Measurements from ENCODE around the gene CALHM2. TPM values are rescaled to one million over a fixed set of nuclear protein-coding genes. Genes with fewer than 3 reads are reported as not detected.

Gene CALHM2
- total RNA-seq, 1 experiment from 2014 or later: not detected

DNA sequence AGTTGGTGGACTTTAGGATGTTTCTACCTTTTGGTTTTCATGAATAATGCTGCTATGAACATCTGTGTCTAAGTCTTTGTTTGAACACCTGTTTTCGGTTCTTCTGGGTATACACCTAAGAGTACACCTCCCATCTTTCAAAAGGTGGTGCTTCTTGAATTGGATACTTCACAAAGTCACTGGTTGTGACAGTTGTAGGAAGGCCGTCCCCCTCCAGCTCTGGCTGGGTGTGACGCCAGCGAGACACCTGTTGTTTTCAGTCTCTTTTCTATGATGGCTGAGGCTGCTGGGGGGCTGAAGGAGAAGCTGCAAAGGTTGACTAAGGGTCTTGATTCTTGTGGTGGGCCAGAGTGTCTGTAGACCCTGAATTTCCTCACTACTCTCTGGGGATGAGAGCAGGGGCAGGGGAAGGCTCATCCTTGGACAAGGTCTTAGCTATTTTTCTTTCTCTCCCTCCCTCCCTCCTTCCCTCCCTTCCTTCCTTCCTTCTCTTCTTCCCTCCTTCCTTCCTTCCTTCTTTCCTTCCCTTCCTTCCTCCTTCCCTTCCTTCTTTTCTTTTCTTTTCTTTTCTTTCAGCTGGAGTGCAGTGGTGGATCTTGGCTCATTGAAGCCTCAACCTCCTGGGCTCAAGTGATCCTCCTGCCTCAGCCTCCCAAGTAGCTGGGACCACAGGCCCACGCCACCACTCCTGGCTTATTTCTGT, 46.9 kb upstream of the CALHM2 start:
- Histone ChIP-seq H3K27ac (ENCODE audit: insufficient read length, low read depth, low read length) (no peak overlapping the region), H2BK5ac (ENCODE audit: insufficient read length, low read length) (no peak overlapping the region), H2BK120ac (ENCODE audit: low read depth, low read length, poor library complexity, severe bottlenecking) (no peak overlapping the region), H3K18ac (ENCODE audit: insufficient read length, low read depth, low read length) (no peak overlapping the region), H4K20me1 (ENCODE audit: control insufficient read depth, insufficient read depth, insufficient read length) (no peaks in the 10 kb centered on the region), H2AK5ac (ENCODE audit: insufficient read length, low read length) (no peak overlapping the region), H3K23me2 (ENCODE audit: insufficient read length, low read depth, low read length, poor library complexity, severe bottlenecking) (no peaks in the 10 kb centered on the region), H2BK15ac (ENCODE audit: low read depth, low read length) (no peak overlapping the region), H2AFZ (ENCODE audit: low read length) (no peak overlapping the region), H4K5ac (ENCODE audit: insufficient read length, low read depth, low read length) (no peak overlapping the region), H3K56ac (ENCODE audit: insufficient read length, low read depth, low read length) (no peak overlapping the region), H3K9ac (ENCODE audit: extremely low read depth, insufficient read length, low read length) (no peak overlapping the region), H3K27me3 (ENCODE audit: insufficient read depth, low read length) (peaks cover 7% of the 10 kb centered on the region; the same call in 1 of the 2 replicates), H2BK20ac (ENCODE audit: low read depth, low read length, poor library complexity, severe bottlenecking) (no peak overlapping the region), H4K8ac (replicated peaks; ENCODE audit: insufficient read length, low read depth, low read length) (no peak overlapping the region), H3K79me1 (ENCODE audit: insufficient read depth, low read depth, low read length, poor library complexity, severe bottlenecking) (no peaks in the 10 kb centered on the region), H3K14ac (ENCODE audit: insufficient read depth, low read length) (no peak overlapping the region), H3K9me3 (ENCODE audit: control insufficient read depth, low read depth, low read length) (no peaks in the 10 kb centered on the region), H2BK12ac (ENCODE audit: insufficient read length, low read depth, low read length) (no peak overlapping the region), H3K79me2 (ENCODE audit: insufficient read depth, low read length) (no peaks in the 10 kb centered on the region), H3T11ph (ENCODE audit: low read length) (no peak overlapping the region), H3K4me1 (ENCODE audit: insufficient read depth, low read length) (no peaks in the 10 kb centered on the region), H3K4me2 (ENCODE audit: insufficient read depth, insufficient read length, low read length) (no peak overlapping the region), H3K23ac (ENCODE audit: insufficient read length, low read depth, low read length) (no peak overlapping the region), H3K4ac (ENCODE audit: low read depth, low read length) (no peak overlapping the region), H4K91ac (ENCODE audit: insufficient read length, low read depth, low read length) (no peak overlapping the region)
- WGBS (ENCODE audit: extremely low coverage, insufficient read length, low lambda C conversion rate): no CpG with 5 or more reads among the region's 5 CpGs
- Mint-ChIP-seq H3K9me3 (no peaks in the 10 kb centered on the region), H3K27ac (peak overlapping the region in 1 of 3 experiments; percentile 18; a peak in 2 of 7 replicates), H3K4me1 (peaks cover 9 to 15% of the 10 kb centered on the region in 2 experiments), H3K4me3 (no peak overlapping the region), H3K36me3 (ENCODE audit: insufficient read depth in 1 of 3, low read depth in 3 of 3) (no peaks in the 10 kb centered on the region), H3K27me3 (ENCODE audit: low read depth) (peaks cover 47% of the 10 kb centered on the region)
- no peak for DNase-seq
- TF ChIP-seq CTCF (conservative IDR thresholded peaks at IDR 0.05): no peak

Data from H9 (cell line).